Esophagus squamous epithelium (tissue), 5 donors: Measurements from ENCODE around the gene ADK. TPM values are rescaled to one million over a fixed set of nuclear protein-coding genes. Genes with fewer than 3 reads are reported as not detected.

Experiments used
- DNase-seq: peaks from one replicate; lab custom pipeline; 2025; lab: John Stamatoyannopoulos, UW
- H3K27ac ChIP-seq, 4 donors: fragments of 200-600 bp; sonication (generic); one replicate each; pipeline ENCODE4 v1.5.1; 2016 to 2019; ENCODE audit warnings: mild to moderate bottlenecking in 1 of 4
- H3K27me3 ChIP-seq, 4 donors: fragments of 200-600 bp; sonication (generic); 1 replicate in 3 of 4; 2 replicates in 1 of 4; pipeline versions ENCODE4 v1.5.1 to v1.6.0; 2017 to 2021; ENCODE audit warnings: antibody characterized with exemption in 1 of 4
- H3K36me3 ChIP-seq, 3 donors: fragments of 200-600 bp; sonication (generic); one replicate each; pipeline ENCODE4 v1.5.1; 2016 to 2019
- H3K4me1 ChIP-seq, 3 donors: fragments of 200-600 bp; sonication (generic); one replicate each; pipeline ENCODE4 v1.5.1; 2017 to 2019
- H3K4me3 ChIP-seq, 4 donors: fragments of 200-600 bp; sonication (generic); 1 replicate in 3 of 4; 2 replicates in 1 of 4; pipeline ENCODE4 v1.5.1; 2016 to 2019; ENCODE audit warnings: mild to moderate bottlenecking in 2 of 4, moderate library complexity in 1 of 4
- H3K9me3 ChIP-seq, 3 donors: fragments of 200-600 bp; sonication (generic); one replicate each; pipeline ENCODE4 v1.5.1; 2016 to 2019
- CTCF ChIP-seq, 6 experiments: fragments of 450-650 bp in 4 of 6; fragments of 200-600 bp in 2 of 6; sonication (generic) in 2 of 6; IDR thresholded peaks; one replicate each; pipeline ENCODE4 v1.5.1; 2016 to 2019; ENCODE audit warnings: antibody characterized with exemption in 6 of 6, mild to moderate bottlenecking in 4 of 6, moderate library complexity in 4 of 6
- POLR2A ChIP-seq, 4 donors: fragments of 450-650 bp; IDR thresholded peaks; one replicate each; pipeline ENCODE4 v1.6.1; 2017; ENCODE audit warnings: antibody characterized with exemption in 4 of 4, mild to moderate bottlenecking in 4 of 4, moderate library complexity in 3 of 4
- whole genome bisulfite sequencing, 2 donors: methylation state at CpG; one replicate each; pipeline ENCODE4 v1.1.5; 2018; 5-methylcytosine and 5-hydroxymethylcytosine counted together
- intact Hi-C: fragments of 100-400 bp; cut with DNase I; formaldehyde crosslinking; loops from one replicate; pipeline ENCODE4 v1.15.0; 2022
- total RNA-seq, 4 donors: library from RNA; depleted of rRNA; stranded (reverse); fragments of >200 nt; gene quantifications; one replicate each; pipeline ENCODE4 v1.1.0, GENCODE V29; 2016
- donor health status: DM: yes; HTN: yes; CAD: no.

The ADK gene
- total RNA-seq, 4 donors from 2014 or later, result 43.3 to 78.4 (median 68.4) TPM

DNA sequence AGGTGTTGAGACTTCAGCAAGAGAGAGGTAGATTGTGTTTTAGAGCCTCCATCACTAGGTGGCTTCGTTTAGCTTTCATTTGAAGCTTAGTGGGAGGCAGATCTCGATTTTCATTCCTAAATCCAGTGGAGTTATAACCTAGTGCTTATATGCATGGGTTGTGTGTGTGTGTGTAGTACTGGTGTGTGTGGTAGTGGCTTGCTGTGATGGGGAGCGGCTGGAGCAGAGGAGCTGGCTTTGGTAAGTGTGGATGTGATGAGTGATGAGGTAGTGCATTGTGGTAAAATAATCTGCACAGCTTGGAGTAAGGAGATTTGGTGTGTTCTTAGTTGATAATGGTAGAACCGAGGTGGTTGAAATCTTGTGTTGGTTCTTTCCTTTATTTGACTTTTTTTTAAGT lies 43.6 kb upstream of the ADK start:
- Histone ChIP-seq H3K4me3 (no peak overlapping the region), H3K27me3 (no peaks in the 10 kb centered on the region), H3K36me3 (peaks cover 19 to 100% (median 42%) of the 10 kb centered on the region in 3 donors), H3K9me3 (no peaks in the 10 kb centered on the region), H3K27ac (peak overlapping the region in 1 of 4 donors; percentile 22), H3K4me1 (peaks cover 0 to 17% (median 0%) of the 10 kb centered on the region in 3 donors)
- DNase-seq, result no peak
- intact Hi-C loops, result no loop called here
- WGBS, 2 donors, result 43 to 69% methylated on average over 4 of the region's 4 CpGs
- TF ChIP-seq CTCF (IDR thresholded peaks at IDR 0.05) (no peak), POLR2A (IDR thresholded peaks at IDR 0.05) (no peak)

DNA sequence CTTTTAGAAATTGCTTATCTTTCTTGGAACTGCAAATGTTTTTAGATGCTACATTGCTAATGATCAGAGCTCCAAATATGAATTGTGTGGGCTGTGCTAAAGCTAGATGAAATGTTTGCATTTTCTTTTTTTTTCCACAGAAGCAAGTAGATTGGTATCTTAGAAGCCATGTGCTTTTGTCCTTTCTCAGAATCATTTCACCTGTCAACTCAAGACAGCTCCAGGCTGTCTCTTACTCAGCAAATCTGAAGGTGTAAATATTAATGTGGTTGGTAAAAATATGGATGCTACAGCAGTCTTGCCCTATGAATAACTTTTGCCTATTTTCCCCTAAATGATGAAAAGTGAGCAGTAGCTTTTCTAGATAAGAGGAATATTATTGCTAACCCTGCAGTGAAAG lies 41.6 kb upstream of the ADK start:
- peaks cover 22 to 99% (median 39%) of the 10 kb centered on the region in 3 donors for H3K36me3 ChIP-seq

DNA sequence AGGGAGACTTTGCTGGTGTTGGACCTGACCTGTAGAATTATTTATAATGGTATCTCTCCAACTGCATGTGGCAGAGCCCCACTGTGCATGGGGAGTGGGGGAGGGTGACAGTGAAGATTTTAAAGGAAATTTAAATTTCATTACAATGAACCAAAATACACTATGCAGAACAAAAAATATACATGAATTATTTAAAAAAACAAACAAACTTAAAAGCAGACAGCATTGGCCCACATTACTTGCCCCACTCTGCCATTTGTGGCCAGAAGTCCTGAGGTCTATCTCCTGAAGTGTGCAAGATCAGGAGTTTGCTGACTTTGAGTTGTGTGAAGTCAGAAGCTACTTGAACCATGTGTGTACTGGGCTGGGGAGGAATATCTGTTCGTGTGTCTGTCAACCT lies 40.9 kb upstream of the ADK start:
- no peak overlapping the region for H3K4me3 ChIP-seq
- H3K27ac ChIP-seq, result no peak overlapping the region
- H3K4me1 ChIP-seq, result peaks cover 8 to 36% (median 15%) of the 10 kb centered on the region in 3 donors
- TF ChIP-seq CTCF (IDR thresholded peaks at IDR 0.05), result no peak
- no peak for TF ChIP-seq POLR2A (IDR thresholded peaks at IDR 0.05)
- DNase-seq, result no peak
- no peaks in the 10 kb centered on the region for H3K27me3 ChIP-seq
- no peaks in the 10 kb centered on the region for H3K9me3 ChIP-seq
- peaks cover 22 to 99% (median 42%) of the 10 kb centered on the region in 3 donors for H3K36me3 ChIP-seq
- intact Hi-C loops, result no loop called here
- WGBS, 2 donors, result 67 to 82% methylated on average over 1 of the region's 1 CpG

More for the DNA sequence above, 41.6 kb upstream of the ADK start:
- no peaks in the 10 kb centered on the region for H3K27me3 ChIP-seq
- H3K4me1 ChIP-seq, result peaks cover 8 to 36% (median 15%) of the 10 kb centered on the region in 3 donors
- intact Hi-C loops, result no loop called here
- H3K4me3 ChIP-seq, result no peak overlapping the region
- H3K27ac ChIP-seq, result no peak overlapping the region
- no peaks in the 10 kb centered on the region for H3K9me3 ChIP-seq
- TF ChIP-seq POLR2A (IDR thresholded peaks at IDR 0.05) (no peak), CTCF (IDR thresholded peaks at IDR 0.05) (no peak)
- no peak for DNase-seq

DNA sequence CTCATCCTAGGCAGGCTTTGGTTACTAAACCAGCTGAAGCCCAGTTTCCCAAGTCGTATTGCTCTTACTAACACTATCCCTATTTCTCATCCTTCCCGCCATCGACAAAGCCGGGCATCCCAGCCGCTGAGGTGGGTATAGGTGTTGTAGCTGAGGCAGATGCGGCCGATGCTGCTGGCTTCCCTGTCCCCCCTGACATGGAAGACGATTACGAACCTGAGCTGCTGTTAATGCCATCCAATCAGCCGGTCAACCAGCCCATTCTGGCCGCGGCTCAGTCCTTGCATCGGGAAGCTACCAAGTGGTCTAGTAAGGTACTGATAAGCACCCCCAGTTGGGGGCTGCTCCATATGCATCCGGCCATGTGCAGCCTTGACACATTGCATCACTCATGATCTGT lies 39.2 kb upstream of the ADK start:
- H3K36me3 ChIP-seq, result peaks cover 25 to 99% (median 34%) of the 10 kb centered on the region in 3 donors
- no peaks in the 10 kb centered on the region for H3K9me3 ChIP-seq
- H3K27ac ChIP-seq, result no peak overlapping the region
- DNase-seq, result no peak
- intact Hi-C loops, result no loop called here
- H3K4me3 ChIP-seq, result no peak overlapping the region
- H3K27me3 ChIP-seq, result no peaks in the 10 kb centered on the region
- 96 to 97% methylated on average over 8 to 9 of the region's 14 CpGs for WGBS, 2 donors
- peaks cover 8 to 30% (median 15%) of the 10 kb centered on the region in 3 donors for H3K4me1 ChIP-seq
- TF ChIP-seq POLR2A (IDR thresholded peaks at IDR 0.05), result no peak
- no peak for TF ChIP-seq CTCF (IDR thresholded peaks at IDR 0.05)

GRCh38 chr10:74113546-74113945 lies 37.5 kb upstream of the ADK start:
- Histone ChIP-seq H3K27me3 (no peaks in the 10 kb centered on the region), H3K4me3 (no peak overlapping the region), H3K9me3 (no peaks in the 10 kb centered on the region), H3K27ac (peak overlapping the region in 3 of 4 donors; percentile 19 to 25 (median 23)), H3K36me3 (peaks cover 38 to 99% (median 40%) of the 10 kb centered on the region in 3 donors), H3K4me1 (peaks cover 8 to 29% (median 15%) of the 10 kb centered on the region in 3 donors)
- intact Hi-C loops, result no loop called here
- TF ChIP-seq CTCF (IDR thresholded peaks at IDR 0.05) (no peak), POLR2A (IDR thresholded peaks at IDR 0.05) (no peak)
- DNase-seq, result no peak
- WGBS, 2 donors, result 9 to 33% methylated on average over 1 of the region's 1 CpG
